GM12801 (cell line): Measurements from ENCODE around the gene PLS1.

ENCODE experiments used
- CTCF ChIP-seq: IDR thresholded peaks from one replicate; pipeline ENCODE4 v1.5.1; 2011; ENCODE audit warnings: control low read depth; ENCODE audit not compliant: insufficient read length; ENCODE audit errors: extremely low read depth

The PLS1 gene

GRCh38 chr3:142633073-142633472, 36.9 kb downstream of the PLS1 start:
- TF ChIP-seq CTCF, result no peak

GRCh38 chr3:142636050-142636449, 39.9 kb downstream of the PLS1 start:
- TF ChIP-seq CTCF, result no peak

- TF ChIP-seq CTCF, result no peak
Measured at GRCh38 chr3:142636664-142637063, 40.5 kb downstream of the PLS1 start.

GRCh38 chr3:142638291-142638690, 42.1 kb downstream of the PLS1 start:
- TF ChIP-seq CTCF, result no peak

GRCh38 chr3:142641504-142641903, 45.3 kb downstream of the PLS1 start:
- no peak for TF ChIP-seq CTCF

- TF ChIP-seq CTCF, result no peak
Measured at GRCh38 chr3:142642956-142643355, 46.8 kb downstream of the PLS1 start.

- TF ChIP-seq CTCF, result no peak
Measured at GRCh38 chr3:142644502-142644901, 48.3 kb downstream of the PLS1 start.
